ENCODE data around the gene PKP4. TPM values are rescaled to one million over a fixed set of nuclear protein-coding genes. Genes with fewer than 3 reads are reported as not detected.

The PKP4 gene
- total and polyA plus RNA-seq, 4 experiments from 2014 or later: 1.4 to 39.3 (median 19.1) TPM

DNA sequence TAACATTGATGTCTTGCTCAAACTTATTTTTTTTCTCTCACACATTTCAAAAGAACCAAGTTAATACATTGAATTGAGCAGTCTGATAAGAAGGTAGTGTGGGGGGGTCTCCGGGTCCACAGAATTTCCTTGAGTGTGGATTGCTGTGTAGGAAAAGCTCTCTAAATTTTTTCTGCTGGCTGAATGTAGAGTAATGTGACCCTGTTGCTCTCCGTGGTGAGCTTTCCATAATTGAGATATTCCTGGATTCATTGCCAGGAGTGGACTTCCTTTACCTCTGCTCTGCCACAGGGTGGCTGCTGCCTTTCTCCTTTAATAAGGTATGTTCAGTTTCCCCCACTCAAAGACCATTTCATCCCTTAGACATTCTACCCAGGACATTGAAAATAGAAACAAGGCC, 50.9 kb downstream of the PKP4 start:
- intact Hi-C loops (cut with micrococcal nuclease): no loop called here

GRCh38 chr2:158509928-158510797, 53.4 kb downstream of the PKP4 start:
- Histone ChIP-seq H3K27ac (ENCODE audit: low read depth, low read length) (no peak overlapping the region), H3K36me3 (ENCODE audit: insufficient read depth, low read length) (no peaks in the 10 kb centered on the region), H3K4me1 (ENCODE audit: insufficient read depth, low read length) (no peaks in the 10 kb centered on the region), H3K9me3 (ENCODE audit: control insufficient read depth in 1 of 2, low read length in 2 of 2) (no peaks in the 10 kb centered on the region), H3K4me3 (ENCODE audit: low read length in 2 of 2) (no peak overlapping the region), H3K27me3 (ENCODE audit: insufficient read depth, low read length) (no peaks in the 10 kb centered on the region)
- no peaks in the 10 kb centered on the region for H3K27me3 Mint-ChIP-seq
- peak overlapping the region in 2 of 7 donors; percentile 1 to 16 for H3K27ac Mint-ChIP-seq
- no peak overlapping the region for H3K4me3 Mint-ChIP-seq
- CTCF ChIA-PET (ENCODE audit: partially characterized antibody): interaction anchor here (1.4 kb wide), 1 partner anchor 13 kb away, joined by 3 read pairs; no protein-coding TSS in a partner anchor
- peaks cover 14 to 19% (median 17%) of the 10 kb centered on the region in 4 donors for H3K4me1 Mint-ChIP-seq
- POLR2A ChIA-PET (ENCODE audit: partially characterized antibody): no interaction called here
- peaks cover 0 to 18% of the 10 kb centered on the region in 2 donors for H3K36me3 Mint-ChIP-seq
- intact Hi-C loops (cut with micrococcal nuclease): no loop called here
- no peaks in the 10 kb centered on the region for H3K9me3 Mint-ChIP-seq
- no peak for DNase-seq

More for the DNA sequence above, 50.9 kb downstream of the PKP4 start:
- Histone ChIP-seq H3K27ac (ENCODE audit: low read depth, low read length) (no peak overlapping the region), H3K9me3 (ENCODE audit: control insufficient read depth in 1 of 2, low read length in 2 of 2) (no peaks in the 10 kb centered on the region), H3K4me3 (ENCODE audit: low read length in 2 of 2) (no peak overlapping the region), H3K36me3 (ENCODE audit: insufficient read depth, low read length) (no peaks in the 10 kb centered on the region), H3K27me3 (ENCODE audit: insufficient read depth, low read length) (no peaks in the 10 kb centered on the region), H3K4me1 (ENCODE audit: insufficient read depth, low read length) (no peaks in the 10 kb centered on the region)
- ChIA-PET CTCF (ENCODE audit: partially characterized antibody) (interaction anchor here (1.1 kb wide), 1 partner anchor 10 kb away, joined by 4 read pairs; no protein-coding TSS in a partner anchor), POLR2A (ENCODE audit: partially characterized antibody) (no interaction called here)
- no peak for DNase-seq
- Mint-ChIP-seq H3K36me3 (no peaks in the 10 kb centered on the region), H3K27ac (no peak overlapping the region), H3K27me3 (no peaks in the 10 kb centered on the region), H3K4me1 (peaks cover 15 to 19% (median 19%) of the 10 kb centered on the region in 4 donors), H3K4me3 (no peak overlapping the region), H3K9me3 (no peaks in the 10 kb centered on the region)

GRCh38 chr2:158510887-158511286, 54.1 kb downstream of the PKP4 start:
- intact Hi-C loops (cut with micrococcal nuclease): no loop called here
- H3K4me1 Mint-ChIP-seq: peaks cover 12 to 19% (median 16%) of the 10 kb centered on the region in 4 donors
- Histone ChIP-seq H3K4me3 (ENCODE audit: low read length in 2 of 2) (no peak overlapping the region), H3K9me3 (ENCODE audit: control insufficient read depth in 1 of 2, low read length in 2 of 2) (no peaks in the 10 kb centered on the region), H3K4me1 (ENCODE audit: insufficient read depth, low read length) (no peaks in the 10 kb centered on the region), H3K27me3 (ENCODE audit: insufficient read depth, low read length) (no peaks in the 10 kb centered on the region), H3K36me3 (ENCODE audit: insufficient read depth, low read length) (no peaks in the 10 kb centered on the region), H3K27ac (ENCODE audit: low read depth, low read length) (no peak overlapping the region)
- no peak for DNase-seq
- H3K27ac Mint-ChIP-seq: no peak overlapping the region
- H3K36me3 Mint-ChIP-seq: peaks cover 0 to 18% of the 10 kb centered on the region in 2 donors
- no peaks in the 10 kb centered on the region for H3K9me3 Mint-ChIP-seq
- CTCF ChIA-PET (ENCODE audit: partially characterized antibody): interaction anchor here (1.4 kb wide), 1 partner anchor 13 kb away, joined by 3 read pairs; no protein-coding TSS in a partner anchor
- no peaks in the 10 kb centered on the region for H3K27me3 Mint-ChIP-seq
- H3K4me3 Mint-ChIP-seq: no peak overlapping the region
- POLR2A ChIA-PET (ENCODE audit: partially characterized antibody): no interaction called here

- H3K27ac Mint-ChIP-seq: no peak overlapping the region
- no peak for DNase-seq
- Histone ChIP-seq H3K36me3 (ENCODE audit: insufficient read depth, low read length) (no peaks in the 10 kb centered on the region), H3K27me3 (ENCODE audit: insufficient read depth, low read length) (no peaks in the 10 kb centered on the region), H3K27ac (ENCODE audit: low read depth, low read length) (no peak overlapping the region), H3K4me1 (ENCODE audit: insufficient read depth, low read length) (no peaks in the 10 kb centered on the region), H3K9me3 (ENCODE audit: control insufficient read depth in 1 of 2, low read length in 2 of 2) (no peaks in the 10 kb centered on the region), H3K4me3 (ENCODE audit: low read length in 2 of 2) (no peak overlapping the region)
- H3K36me3 Mint-ChIP-seq: peaks cover 0 to 18% of the 10 kb centered on the region in 2 donors
- POLR2A ChIA-PET (ENCODE audit: partially characterized antibody): no interaction called here
- no peak overlapping the region for H3K4me3 Mint-ChIP-seq
- no peaks in the 10 kb centered on the region for H3K9me3 Mint-ChIP-seq
- intact Hi-C loops (cut with micrococcal nuclease): no loop called here
- peaks cover 10 to 19% (median 13%) of the 10 kb centered on the region in 4 donors for H3K4me1 Mint-ChIP-seq
- CTCF ChIA-PET (ENCODE audit: partially characterized antibody): no interaction called here
- H3K27me3 Mint-ChIP-seq: no peaks in the 10 kb centered on the region
Observed at GRCh38 chr2:158511706-158512105, 55.0 kb downstream of the PKP4 start.

GRCh38 chr2:158512323-158512722, 55.6 kb downstream of the PKP4 start:
- Histone ChIP-seq H3K27ac (ENCODE audit: low read depth, low read length) (no peak overlapping the region), H3K36me3 (ENCODE audit: insufficient read depth, low read length) (no peaks in the 10 kb centered on the region), H3K27me3 (ENCODE audit: insufficient read depth, low read length) (no peaks in the 10 kb centered on the region), H3K9me3 (ENCODE audit: control insufficient read depth in 1 of 2, low read length in 2 of 2) (no peaks in the 10 kb centered on the region), H3K4me1 (ENCODE audit: insufficient read depth, low read length) (no peaks in the 10 kb centered on the region), H3K4me3 (ENCODE audit: low read length in 2 of 2) (no peak overlapping the region)
- H3K27me3 Mint-ChIP-seq: no peaks in the 10 kb centered on the region
- peaks cover 4 to 14% (median 8%) of the 10 kb centered on the region in 4 donors for H3K4me1 Mint-ChIP-seq
- no peak for DNase-seq
- peaks cover 0 to 18% of the 10 kb centered on the region in 2 donors for H3K36me3 Mint-ChIP-seq
- ChIA-PET CTCF (ENCODE audit: partially characterized antibody) (no interaction called here), POLR2A (ENCODE audit: partially characterized antibody) (no interaction called here)
- H3K4me3 Mint-ChIP-seq: no peak overlapping the region
- no peaks in the 10 kb centered on the region for H3K9me3 Mint-ChIP-seq
- intact Hi-C loops (cut with micrococcal nuclease): no loop called here
- H3K27ac Mint-ChIP-seq: no peak overlapping the region

DNA sequence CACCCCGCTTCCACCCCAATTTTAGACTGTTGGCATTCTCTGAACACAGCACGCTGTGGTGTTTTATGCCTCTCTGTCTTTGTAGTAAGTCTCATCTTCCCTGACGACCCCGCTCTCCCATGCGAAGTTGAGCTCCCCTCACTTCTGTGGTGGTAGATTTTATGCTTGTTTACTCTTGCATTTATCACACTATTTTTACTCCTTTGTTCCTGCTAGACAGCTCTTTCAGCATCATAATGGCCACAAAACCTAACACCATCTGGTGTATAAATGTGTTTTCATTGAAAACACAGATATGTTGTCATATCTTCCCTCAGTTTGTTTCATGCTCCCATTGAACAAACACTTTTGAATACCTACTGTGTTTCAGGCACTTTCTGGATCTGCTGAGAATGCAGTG, 57.1 kb downstream of the PKP4 start:
- H3K4me3 Mint-ChIP-seq: no peak overlapping the region
- no peaks in the 10 kb centered on the region for H3K9me3 ChIP-seq (ENCODE audit: control insufficient read depth in 1 of 2, low read length in 2 of 2)
- H3K27me3 ChIP-seq (ENCODE audit: insufficient read depth, low read length): no peaks in the 10 kb centered on the region
- no peak overlapping the region for H3K27ac ChIP-seq (ENCODE audit: low read depth, low read length)
- no peak overlapping the region for H3K27ac Mint-ChIP-seq
- ChIA-PET CTCF (ENCODE audit: partially characterized antibody) (no interaction called here), POLR2A (ENCODE audit: partially characterized antibody) (no interaction called here)
- H3K4me3 ChIP-seq (ENCODE audit: low read length in 2 of 2): no peak overlapping the region
- no peaks in the 10 kb centered on the region for H3K36me3 ChIP-seq (ENCODE audit: insufficient read depth, low read length)
- peaks cover 0 to 18% of the 10 kb centered on the region in 2 donors for H3K36me3 Mint-ChIP-seq
- intact Hi-C loops (cut with micrococcal nuclease): no loop called here
- no peak for DNase-seq
- H3K4me1 Mint-ChIP-seq: peaks cover 5 to 18% (median 8%) of the 10 kb centered on the region in 4 donors
- H3K27me3 Mint-ChIP-seq: no peaks in the 10 kb centered on the region
- H3K9me3 Mint-ChIP-seq: no peaks in the 10 kb centered on the region
- H3K4me1 ChIP-seq (ENCODE audit: insufficient read depth, low read length): no peaks in the 10 kb centered on the region

DNA sequence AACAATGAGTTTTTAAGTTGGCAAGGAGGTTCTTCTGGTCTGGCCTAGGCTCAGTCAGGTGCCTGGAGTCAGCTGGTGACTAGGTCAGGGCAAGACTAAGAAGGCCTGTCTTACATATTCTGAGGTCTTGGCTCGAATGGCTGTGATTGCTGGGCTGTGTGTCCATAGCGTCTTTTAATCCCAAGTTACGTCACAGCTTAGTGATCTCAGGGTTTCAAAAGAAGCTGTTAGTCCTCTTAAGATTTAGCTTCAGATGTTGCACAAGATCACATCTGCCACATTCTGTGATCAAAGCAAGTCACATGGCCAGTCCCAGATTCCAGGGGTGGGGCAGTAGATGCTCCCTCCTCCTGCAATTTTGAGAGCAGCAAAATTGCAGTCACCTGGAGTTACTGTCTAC, 61.3 kb downstream of the PKP4 start:
- no peak overlapping the region for H3K4me3 ChIP-seq (ENCODE audit: low read length in 2 of 2)
- no peak overlapping the region for H3K27ac ChIP-seq (ENCODE audit: low read depth, low read length)
- Mint-ChIP-seq H3K27ac (no peak overlapping the region), H3K36me3 (peaks cover 6 to 37% of the 10 kb centered on the region in 2 donors), H3K27me3 (no peaks in the 10 kb centered on the region), H3K4me1 (peaks cover 3 to 9% (median 4%) of the 10 kb centered on the region in 4 donors), H3K4me3 (no peak overlapping the region), H3K9me3 (peaks cover 0 to 2% (median 0%) of the 10 kb centered on the region in 8 donors)
- ChIA-PET CTCF (ENCODE audit: partially characterized antibody) (interaction anchor here (1.1 kb wide), 1 partner anchor 11 kb away, joined by 4 read pairs; no protein-coding TSS in a partner anchor), POLR2A (ENCODE audit: partially characterized antibody) (no interaction called here)
- H3K27me3 ChIP-seq (ENCODE audit: insufficient read depth, low read length): no peaks in the 10 kb centered on the region
- DNase-seq: no peak
- H3K4me1 ChIP-seq (ENCODE audit: insufficient read depth, low read length): no peaks in the 10 kb centered on the region
- intact Hi-C loops (cut with micrococcal nuclease): no loop called here
- no peaks in the 10 kb centered on the region for H3K9me3 ChIP-seq (ENCODE audit: control insufficient read depth in 1 of 2, low read length in 2 of 2)
- no peaks in the 10 kb centered on the region for H3K36me3 ChIP-seq (ENCODE audit: insufficient read depth, low read length)
